Activated T-cell treated with anti-CD3 and anti-CD28 coated beads, Interleukin-2, amount 50 U/mL, for 72 hours (primary cell): Measurements from ENCODE around the gene FITM1. TPM values are rescaled to one million over a fixed set of nuclear protein-coding genes. Genes with fewer than 3 reads are reported as not detected.

Source experiments
- ATAC-seq, 2 donors: fragments of 150-1000 bp; cut with Tn5 transposase; replicated peaks in 1 of 2; 2 replicates each; pipeline ENCODE4 v1.10.0; 2021; ENCODE audit warnings: moderate library complexity in 2 of 2, mild to moderate bottlenecking in 1 of 2
- DNase-seq, 2 donors: peaks; one replicate each; pipeline ENCODE4 v3.0.0; 2021 to 2022; ENCODE audit warnings: mixed read lengths in 1 of 2
- H3K27ac Mint-ChIP-seq: one replicate; pipeline ENCODE4 v1.8.0; 2022; ENCODE audit warnings: mild to moderate bottlenecking, moderate library complexity, mixed read lengths
- H3K27me3 Mint-ChIP-seq: one replicate; pipeline ENCODE4 v1.8.0; 2022; ENCODE audit warnings: low read depth, mixed read lengths
- H3K36me3 Mint-ChIP-seq, 2 donors: one replicate each; pipeline ENCODE4 v1.8.0; 2022; ENCODE audit warnings: mixed read lengths in 2 of 2, mild to moderate bottlenecking in 1 of 2; ENCODE audit not compliant: insufficient read depth in 2 of 2
- H3K4me1 Mint-ChIP-seq: one replicate; pipeline ENCODE4 v1.8.0; 2022; ENCODE audit warnings: low read depth, mixed read lengths
- H3K4me3 Mint-ChIP-seq, 2 donors: one replicate each; pipeline ENCODE4 v1.8.0; 2022; ENCODE audit warnings: mild to moderate bottlenecking in 2 of 2, mixed read lengths in 2 of 2, moderate library complexity in 2 of 2
- H3K9me3 Mint-ChIP-seq, 2 donors: one replicate each; pipeline ENCODE4 v1.8.0; 2022; ENCODE audit warnings: mixed read lengths in 2 of 2
- total RNA-seq, 2 donors: library from RNA; stranded (reverse); gene quantifications; one replicate each; pipeline ENCODE4 v1.2.3, GENCODE V29; 2022

FITM1 gene
- total RNA-seq, 2 donors from 2014 or later, result 0.46 to 2.2 TPM

GRCh38 chr14:24155100-24155499 is 24.6 kb downstream of the FITM1 start:
- Mint-ChIP-seq H3K27me3 (no peaks in the 10 kb centered on the region), H3K36me3 (peaks cover 17 to 19% of the 10 kb centered on the region in 2 donors)

GRCh38 chr14:24156840-24157239 is 26.4 kb downstream of the FITM1 start:
- H3K4me1 Mint-ChIP-seq, result peaks cover 20% of the 10 kb centered on the region
- no peaks in the 10 kb centered on the region for H3K9me3 Mint-ChIP-seq
- no peak for DNase-seq
- H3K27me3 Mint-ChIP-seq, result no peaks in the 10 kb centered on the region
- H3K27ac Mint-ChIP-seq, result peak overlapping the region; percentile 7
- no peak for ATAC-seq
- H3K4me3 Mint-ChIP-seq, result no peak overlapping the region
- H3K36me3 Mint-ChIP-seq, result peaks cover 14% of the 10 kb centered on the region in 2 donors

More at GRCh38 chr14:24155100-24155499, 24.6 kb downstream of the FITM1 start:
- Mint-ChIP-seq H3K27ac (no peak overlapping the region), H3K4me1 (peaks cover 9% of the 10 kb centered on the region), H3K9me3 (no peaks in the 10 kb centered on the region), H3K4me3 (no peak overlapping the region)
- ATAC-seq (no peak), DNase-seq (no peak)

GRCh38 chr14:24157331-24157730 is 26.9 kb downstream of the FITM1 start:
- H3K27ac Mint-ChIP-seq, result no peak overlapping the region
- ATAC-seq (no peak), DNase-seq (no peak)
- H3K4me1 Mint-ChIP-seq, result peaks cover 25% of the 10 kb centered on the region
- peaks cover 18% of the 10 kb centered on the region in 2 donors for H3K36me3 Mint-ChIP-seq
- H3K27me3 Mint-ChIP-seq, result no peaks in the 10 kb centered on the region
- H3K9me3 Mint-ChIP-seq, result no peaks in the 10 kb centered on the region
- H3K4me3 Mint-ChIP-seq, result no peak overlapping the region

GRCh38 chr14:24159777-24160498 is 29.5 kb downstream of the FITM1 start:
- H3K27me3 Mint-ChIP-seq, result no peaks in the 10 kb centered on the region
- H3K4me1 Mint-ChIP-seq, result peaks cover 48% of the 10 kb centered on the region
- no peak for ATAC-seq

GRCh38 chr14:24160499-24160849 is 30.0 kb downstream of the FITM1 start:
- H3K36me3 Mint-ChIP-seq, result peaks cover 23 to 41% of the 10 kb centered on the region in 2 donors
- no peaks in the 10 kb centered on the region for H3K27me3 Mint-ChIP-seq
- peaks cover 52% of the 10 kb centered on the region for H3K4me1 Mint-ChIP-seq
- H3K27ac Mint-ChIP-seq, result peak overlapping the region; percentile 97
- ATAC-seq, result no peak
- H3K9me3 Mint-ChIP-seq, result no peaks in the 10 kb centered on the region
- DNase-seq, result no peak
- peak overlapping the region in 1 of 2 donors; percentile 86 for H3K4me3 Mint-ChIP-seq

More at GRCh38 chr14:24159777-24160498, 29.5 kb downstream of the FITM1 start:
- no peak overlapping the region for H3K4me3 Mint-ChIP-seq
- H3K9me3 Mint-ChIP-seq, result no peaks in the 10 kb centered on the region
- peak overlapping the region; percentile 97 for H3K27ac Mint-ChIP-seq
- peaks cover 24 to 37% of the 10 kb centered on the region in 2 donors for H3K36me3 Mint-ChIP-seq
- no peak for DNase-seq

DNA sequence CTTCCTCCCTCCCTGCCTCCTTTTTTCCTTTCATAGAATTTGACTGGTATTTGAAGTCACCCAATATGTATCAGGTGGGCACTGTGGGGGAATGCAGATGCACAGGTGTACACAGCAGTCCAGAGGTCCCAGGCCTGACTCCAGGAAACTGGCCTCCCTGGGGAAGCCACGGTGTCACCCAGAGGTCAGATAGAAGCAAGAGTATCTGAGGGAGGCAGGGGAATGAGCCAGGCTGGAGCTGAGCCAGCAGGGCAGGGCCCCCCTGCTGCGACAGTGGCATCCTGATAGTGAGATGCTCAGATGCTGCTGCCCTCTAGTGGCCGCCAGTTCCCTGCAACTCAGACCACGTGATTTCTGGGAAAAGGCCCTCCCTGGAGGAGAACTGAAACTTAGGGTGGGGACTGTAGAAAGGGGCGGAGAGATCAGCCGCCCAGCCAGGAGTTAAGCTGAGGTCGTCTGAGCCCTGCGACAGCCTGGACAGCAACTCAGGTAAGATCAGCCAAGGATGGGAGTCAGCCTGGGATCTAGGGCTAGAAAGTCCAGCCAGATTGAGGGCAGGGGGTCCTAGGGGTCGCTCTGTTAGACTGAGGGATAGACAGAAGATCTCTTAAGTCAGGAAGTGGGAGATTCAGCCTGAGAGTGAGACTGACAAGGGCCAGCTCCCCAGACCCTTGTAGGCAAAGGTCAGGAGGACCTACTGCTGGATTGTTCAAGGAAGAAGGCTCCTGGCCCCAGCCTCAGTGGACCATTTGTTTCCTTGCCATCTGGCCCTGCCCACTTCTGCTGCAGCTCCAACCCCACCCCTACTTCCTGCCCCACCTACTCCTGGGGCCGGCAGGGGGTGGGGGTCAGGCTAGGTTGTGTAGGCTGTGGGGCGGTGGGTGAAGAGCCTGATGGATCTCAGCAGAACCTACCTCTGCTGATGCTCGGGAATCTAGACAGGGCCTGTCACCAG is 30.7 kb downstream of the FITM1 start, which contains the start of gene IRF9:
Gene IRF9 (plus strand): TSS at position 416 of the 955 bp plus-strand sequence. CDS start 880 bp downstream, outside the sequence.
- ATAC-seq (peak; percentile 87 to 88), DNase-seq (peak; percentile 96 to 99)
- Mint-ChIP-seq H3K4me1 (peaks cover 55% of the 10 kb centered on the region), H3K27ac (peak within 1 kb of the TSS; percentile 97), H3K4me3 (peak within 1 kb of the TSS; percentile 83 to 86), H3K36me3 (peaks cover 23 to 42% of the 10 kb centered on the region in 2 donors), H3K27me3 (no peaks in the 10 kb centered on the region), H3K9me3 (no peaks in the 10 kb centered on the region)

DNA sequence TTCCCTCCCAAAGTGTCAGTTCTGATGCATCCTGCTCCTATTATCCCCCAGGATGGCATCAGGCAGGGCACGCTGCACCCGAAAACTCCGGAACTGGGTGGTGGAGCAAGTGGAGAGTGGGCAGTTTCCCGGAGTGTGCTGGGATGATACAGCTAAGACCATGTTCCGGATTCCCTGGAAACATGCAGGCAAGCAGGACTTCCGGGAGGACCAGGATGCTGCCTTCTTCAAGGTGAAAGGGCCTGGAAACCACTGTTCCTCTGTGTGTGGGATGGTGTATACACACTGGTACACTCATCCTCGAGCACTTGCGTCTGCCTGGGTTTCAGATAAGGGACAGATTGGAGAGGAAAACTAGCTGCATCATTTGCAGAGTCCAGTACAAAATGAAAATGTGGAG is 31.6 kb downstream of the FITM1 start:
- Mint-ChIP-seq H3K9me3 (no peaks in the 10 kb centered on the region), H3K27me3 (no peaks in the 10 kb centered on the region), H3K4me3 (peak overlapping the region; percentile 83 to 86), H3K27ac (peak overlapping the region; percentile 97), H3K36me3 (peaks cover 23 to 49% of the 10 kb centered on the region in 2 donors), H3K4me1 (peaks cover 65% of the 10 kb centered on the region)
- ATAC-seq (peak in 1 of 2 donors; percentile 14), DNase-seq (peak in 1 of 2 donors; percentile 33)

- Mint-ChIP-seq H3K4me3 (no peak overlapping the region), H3K27me3 (no peaks in the 10 kb centered on the region), H3K9me3 (no peaks in the 10 kb centered on the region), H3K27ac (peak overlapping the region; percentile 21), H3K4me1 (peaks cover 72% of the 10 kb centered on the region), H3K36me3 (peaks cover 31 to 58% of the 10 kb centered on the region in 2 donors)
- DNase-seq (no peak), ATAC-seq (no peak)
These were observed 34.1 kb downstream of the FITM1 start for GRCh38 chr14:24164518-24164991.

GRCh38 chr14:24165785-24166184 is 35.3 kb downstream of the FITM1 start:
- Mint-ChIP-seq H3K27me3 (no peaks in the 10 kb centered on the region), H3K4me1 (peaks cover 75% of the 10 kb centered on the region), H3K9me3 (no peaks in the 10 kb centered on the region), H3K4me3 (no peak overlapping the region), H3K36me3 (peaks cover 32 to 63% of the 10 kb centered on the region in 2 donors), H3K27ac (no peak overlapping the region)
- no peak for ATAC-seq
- DNase-seq, result no peak

DNA sequence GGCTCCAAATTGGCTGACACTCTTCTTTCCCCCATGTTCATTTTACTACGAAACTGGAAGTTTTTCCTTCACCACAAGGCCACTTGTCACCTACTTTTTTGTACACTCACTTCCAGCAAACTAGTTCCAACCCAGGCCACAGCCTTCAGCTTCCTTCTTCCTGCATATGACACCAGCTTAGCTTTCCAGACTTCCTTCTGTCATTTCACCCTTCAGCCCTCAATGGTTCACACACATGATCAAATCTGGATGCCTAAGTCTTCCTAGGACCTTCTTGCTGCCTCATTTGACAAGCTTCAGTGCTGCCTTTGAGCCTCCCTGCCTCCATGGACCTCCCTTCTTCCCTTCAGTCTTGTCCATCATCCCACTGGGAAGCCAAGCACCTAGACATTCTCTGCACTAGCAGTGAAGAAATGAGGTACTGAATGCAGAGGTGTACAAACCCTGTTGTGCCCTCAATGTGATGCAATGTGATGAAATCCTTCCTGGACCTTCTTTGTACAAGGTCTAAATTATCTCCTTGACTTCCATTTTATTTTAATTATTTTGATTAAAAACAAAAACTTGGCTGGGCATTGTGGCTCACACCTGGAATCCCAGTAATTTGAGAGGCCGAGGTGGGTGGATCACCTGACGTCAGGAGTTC is 37.1 kb downstream of the FITM1 start:
- Mint-ChIP-seq H3K36me3 (peaks cover 24 to 54% of the 10 kb centered on the region in 2 donors), H3K4me3 (no peak overlapping the region), H3K27ac (peak overlapping the region; percentile 36), H3K4me1 (peaks cover 73% of the 10 kb centered on the region), H3K9me3 (no peaks in the 10 kb centered on the region), H3K27me3 (no peaks in the 10 kb centered on the region)
- DNase-seq (no peak), ATAC-seq (no peak)

GRCh38 chr14:24171422-24172260 is 41.2 kb downstream of the FITM1 start, which contains the start of gene REC8:
REC8 (plus strand) TSS chr14:24172080; CDS start chr14:24172553, 473 bp downstream.
- Mint-ChIP-seq H3K36me3 (peaks cover 9 to 19% of the 10 kb centered on the region in 2 donors), H3K4me1 (peaks cover 37% of the 10 kb centered on the region), H3K27ac (peak within 1 kb of the TSS; percentile 91), H3K27me3 (no peaks in the 10 kb centered on the region), H3K4me3 (peak within 1 kb of the TSS; percentile 82 to 91), H3K9me3 (no peaks in the 10 kb centered on the region)
- ATAC-seq (peak; percentile 78 to 79), DNase-seq (peak; percentile 71 to 77)
